HFFc6 (cell line): ENCODE measurements around the gene AXIN1. TPM values are rescaled to one million over a fixed set of nuclear protein-coding genes. Genes with fewer than 3 reads are reported as not detected.
A peak's percentile ranks its signal among the peaks of the same experiment; 100 is the strongest.
"Not testable (repeated sequence)": the region's sequence is repeated elsewhere in the genome, so short reads cannot be mapped to it uniquely, and the experiment has no call there.

Source experiments
- DNase-seq: peaks from one replicate; pipeline ENCODE4 v3.0.0-alpha.2; 2018
- H3K27ac Mint-ChIP-seq: 2 replicates; pipeline ENCODE4 v1.8.0; 2020; ENCODE audit warnings: mild to moderate bottlenecking, mixed read lengths
- H3K27me3 Mint-ChIP-seq: 2 replicates; pipeline ENCODE4 v1.8.0; 2021; ENCODE audit warnings: mild to moderate bottlenecking, moderate library complexity, mixed read lengths; ENCODE audit not compliant: insufficient read depth
- H3K36me3 Mint-ChIP-seq: 2 replicates; pipeline ENCODE4 v1.8.0; 2021; ENCODE audit warnings: low read depth, mixed read lengths
- H3K4me1 Mint-ChIP-seq: 2 replicates; pipeline ENCODE4 v1.8.0; 2020; ENCODE audit warnings: low read depth, mixed read lengths
- H3K4me3 Mint-ChIP-seq: 2 replicates; pipeline ENCODE4 v1.8.0; 2020; ENCODE audit warnings: mild to moderate bottlenecking, moderate library complexity, mixed read lengths
- H3K9me3 Mint-ChIP-seq: 2 replicates; pipeline ENCODE4 v1.8.0; 2020; ENCODE audit warnings: mild to moderate bottlenecking, mixed read lengths
- total RNA-seq, 6 experiments: library from RNA; stranded (reverse); fragmentation: NEBNext Ultra II Directional; extraction: Animal tissue kit (Norgen Biotek cat#: 25700); gene quantifications; 2 replicates in 1 of 6; 3 replicates in 5 of 6; pipeline ENCODE4 v1.2.3, GENCODE V29; 2021
- TF ChIP-seq, protein P1 (sequence below): fragments of 200-600 bp; sonication (generic); IDR thresholded peaks from 2 replicates; pipeline ENCODE4 v1.5.0; 2021; ENCODE audit warnings: antibody characterized with exemption, mild to moderate bottlenecking

The AXIN1 gene
- total RNA-seq, 6 experiments from 2014 or later: 13.6 to 16.7 (median 14.7) TPM

DNA sequence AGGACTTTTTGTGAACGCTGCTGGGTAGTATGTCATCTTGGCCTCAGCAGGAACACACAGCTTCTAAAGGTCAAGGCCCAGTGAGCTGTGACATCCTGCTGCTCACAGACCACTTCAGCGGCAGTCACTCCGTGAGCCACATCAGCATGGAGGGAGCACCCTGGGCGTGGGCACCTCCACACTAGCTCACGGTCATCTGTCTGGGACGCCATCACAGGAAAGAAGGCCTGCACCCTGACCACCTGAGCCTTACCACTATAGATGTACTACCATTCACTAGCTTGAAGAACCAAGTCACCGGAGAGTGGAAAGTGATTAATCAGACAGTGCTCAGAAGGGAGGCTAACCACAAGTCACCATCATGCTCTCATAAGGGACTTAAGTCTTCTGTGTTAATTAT lies 3.3 kb downstream of the AXIN1 start:
- TF ChIP-seq, protein P1, sequence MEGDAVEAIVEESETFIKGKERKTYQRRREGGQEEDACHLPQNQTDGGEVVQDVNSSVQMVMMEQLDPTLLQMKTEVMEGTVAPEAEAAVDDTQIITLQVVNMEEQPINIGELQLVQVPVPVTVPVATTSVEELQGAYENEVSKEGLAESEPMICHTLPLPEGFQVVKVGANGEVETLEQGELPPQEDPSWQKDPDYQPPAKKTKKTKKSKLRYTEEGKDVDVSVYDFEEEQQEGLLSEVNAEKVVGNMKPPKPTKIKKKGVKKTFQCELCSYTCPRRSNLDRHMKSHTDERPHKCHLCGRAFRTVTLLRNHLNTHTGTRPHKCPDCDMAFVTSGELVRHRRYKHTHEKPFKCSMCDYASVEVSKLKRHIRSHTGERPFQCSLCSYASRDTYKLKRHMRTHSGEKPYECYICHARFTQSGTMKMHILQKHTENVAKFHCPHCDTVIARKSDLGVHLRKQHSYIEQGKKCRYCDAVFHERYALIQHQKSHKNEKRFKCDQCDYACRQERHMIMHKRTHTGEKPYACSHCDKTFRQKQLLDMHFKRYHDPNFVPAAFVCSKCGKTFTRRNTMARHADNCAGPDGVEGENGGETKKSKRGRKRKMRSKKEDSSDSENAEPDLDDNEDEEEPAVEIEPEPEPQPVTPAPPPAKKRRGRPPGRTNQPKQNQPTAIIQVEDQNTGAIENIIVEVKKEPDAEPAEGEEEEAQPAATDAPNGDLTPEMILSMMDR: no peak
- H3K9me3 Mint-ChIP-seq: no peaks in the 10 kb centered on the region
- no peaks in the 10 kb centered on the region for H3K27me3 Mint-ChIP-seq
- H3K4me1 Mint-ChIP-seq: peaks cover 44% of the 10 kb centered on the region
- no peak overlapping the region for H3K4me3 Mint-ChIP-seq
- H3K36me3 Mint-ChIP-seq: peaks cover 30% of the 10 kb centered on the region
- H3K27ac Mint-ChIP-seq: no peak overlapping the region
- DNase-seq: no peak

- H3K4me3 Mint-ChIP-seq, DNase-seq, H3K9me3 Mint-ChIP-seq, H3K27ac Mint-ChIP-seq, H3K27me3 Mint-ChIP-seq: not testable (repeated sequence)
- Mint-ChIP-seq H3K36me3 (peaks cover 30% of the 10 kb centered on the region), H3K4me1 (peaks cover 44% of the 10 kb centered on the region)
Observed at GRCh38 chr16:348495-348894, 4.0 kb downstream of the AXIN1 start.

- no peak overlapping the region for H3K4me3 Mint-ChIP-seq
- TF ChIP-seq, protein P1: no peak
- H3K36me3 Mint-ChIP-seq: peaks cover 34% of the 10 kb centered on the region
- H3K4me1 Mint-ChIP-seq: peaks cover 44% of the 10 kb centered on the region
- H3K27ac Mint-ChIP-seq: peak overlapping the region; percentile 5; the same call in 1 of the 2 replicates
- DNase-seq: no peak
- H3K9me3 Mint-ChIP-seq: no peaks in the 10 kb centered on the region
- H3K27me3 Mint-ChIP-seq: no peaks in the 10 kb centered on the region
Observed at GRCh38 chr16:347203-347602, 5.3 kb downstream of the AXIN1 start.

- H3K27ac Mint-ChIP-seq: peak overlapping the region; percentile 62; the same call in 1 of the 2 replicates
- no peaks in the 10 kb centered on the region for H3K9me3 Mint-ChIP-seq
- DNase-seq: peak; percentile 26
- H3K4me1 Mint-ChIP-seq: peaks cover 44% of the 10 kb centered on the region
- H3K4me3 Mint-ChIP-seq: no peak overlapping the region
- no peaks in the 10 kb centered on the region for H3K27me3 Mint-ChIP-seq
- peaks cover 39% of the 10 kb centered on the region for H3K36me3 Mint-ChIP-seq
- TF ChIP-seq, protein P1: no peak
Observed at GRCh38 chr16:346587-346986, 5.9 kb downstream of the AXIN1 start.

DNA sequence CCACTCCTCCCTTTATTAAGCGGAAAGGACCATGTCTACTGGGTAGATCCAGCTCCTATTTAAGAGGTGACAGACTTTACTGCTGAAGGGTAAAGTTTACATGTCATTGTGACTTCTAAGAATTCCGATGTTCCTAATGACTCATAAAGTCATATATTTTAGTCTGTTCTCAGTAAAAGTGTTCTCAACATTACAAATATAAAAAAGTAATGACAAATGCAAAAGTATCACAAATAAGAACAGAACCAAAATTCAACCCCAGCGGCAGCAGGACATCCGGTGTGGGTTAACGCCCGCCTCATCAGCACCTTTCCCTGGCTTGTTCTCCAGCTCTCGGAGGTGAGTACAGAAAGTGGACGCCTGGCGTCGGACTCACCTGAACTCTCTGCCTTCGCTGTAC lies 6.8 kb downstream of the AXIN1 start:
- peaks cover 40% of the 10 kb centered on the region for H3K4me1 Mint-ChIP-seq
- H3K36me3 Mint-ChIP-seq: peaks cover 39% of the 10 kb centered on the region
- TF ChIP-seq, protein P1: no peak
- no peak for DNase-seq
- 0 out of 2 replicates have a peak overlapping the region, but pooled peaks have one; percentile 62 for H3K27ac Mint-ChIP-seq
- no peak overlapping the region for H3K4me3 Mint-ChIP-seq
- H3K27me3 Mint-ChIP-seq: no peaks in the 10 kb centered on the region
- H3K9me3 Mint-ChIP-seq: no peaks in the 10 kb centered on the region

DNA sequence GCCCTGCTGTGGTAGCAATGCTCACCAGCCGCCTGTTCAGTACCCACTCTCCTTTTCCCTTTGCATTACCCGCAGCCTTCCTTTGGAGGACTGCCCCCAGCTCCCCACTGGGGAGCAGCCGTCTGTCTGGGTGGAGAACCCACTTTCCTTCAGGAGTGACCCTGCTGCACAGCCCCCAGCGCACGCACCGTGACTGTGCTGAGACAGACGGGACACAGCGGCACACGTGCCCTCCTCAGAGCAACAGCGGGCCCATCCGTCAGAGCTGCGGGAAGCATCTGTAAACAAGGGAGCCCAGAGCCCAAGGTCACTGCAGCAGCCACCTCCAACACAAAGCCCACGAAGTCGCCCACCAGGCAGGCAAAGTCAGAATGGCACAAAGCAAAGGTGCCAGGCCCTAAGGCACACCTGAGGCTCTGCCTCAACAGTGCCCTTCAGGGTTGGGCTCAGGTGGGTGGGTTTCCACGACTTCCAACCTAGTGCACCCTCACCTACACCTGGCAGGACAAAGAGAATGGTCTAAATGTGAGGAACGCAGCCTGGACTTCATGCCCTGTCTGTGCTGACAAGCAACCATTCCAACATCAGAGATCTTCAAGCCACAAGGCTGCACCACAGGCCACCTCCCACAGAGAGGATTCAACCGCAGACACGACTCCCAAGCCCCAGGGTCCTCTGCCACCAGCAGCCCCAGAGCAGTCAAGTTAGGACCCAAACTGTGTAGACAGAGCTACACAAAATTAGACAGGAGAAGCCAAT lies 9.9 kb downstream of the AXIN1 start:
- DNase-seq: no peak
- TF ChIP-seq, protein P1: no peak
- Mint-ChIP-seq H3K27ac (no peak overlapping the region), H3K27me3 (peaks cover 1% of the 10 kb centered on the region), H3K4me3 (no peak overlapping the region), H3K9me3 (no peaks in the 10 kb centered on the region), H3K36me3 (peaks cover 30% of the 10 kb centered on the region), H3K4me1 (peaks cover 29% of the 10 kb centered on the region)

GRCh38 chr16:341974-342336 lies 10.6 kb downstream of the AXIN1 start:
- not testable (repeated sequence) for H3K9me3 Mint-ChIP-seq, H3K27ac Mint-ChIP-seq, H3K4me3 Mint-ChIP-seq, H3K27me3 Mint-ChIP-seq, DNase-seq
- peaks cover 22% of the 10 kb centered on the region for H3K4me1 Mint-ChIP-seq
- peaks cover 30% of the 10 kb centered on the region for H3K36me3 Mint-ChIP-seq

- Mint-ChIP-seq H3K4me1 (peaks cover 16% of the 10 kb centered on the region), H3K36me3 (peaks cover 27% of the 10 kb centered on the region)
- not testable (repeated sequence) for H3K4me3 Mint-ChIP-seq, DNase-seq, H3K9me3 Mint-ChIP-seq, H3K27me3 Mint-ChIP-seq, H3K27ac Mint-ChIP-seq
Observed at GRCh38 chr16:341095-341973, 11.2 kb downstream of the AXIN1 start.
